T follicular helper cell (primary cell): ENCODE results near the gene HOXA5.

Experiments used
- DNase-seq: peaks from one replicate; pipeline ENCODE4 v3.0.0-alpha.2; 2020; ENCODE audit warnings: low read depth

The HOXA5 gene

GRCh38 chr7:27171637-27172314 lies 28.3 kb upstream of the HOXA5 start:
- DNase-seq: no peak

- DNase-seq: no peak
Observed at GRCh38 chr7:27171325-27171636, 27.8 kb upstream of the HOXA5 start.

GRCh38 chr7:27170426-27171324 lies 27.2 kb upstream of the HOXA5 start:
- DNase-seq: no peak

- DNase-seq: no peak
Observed at GRCh38 chr7:27169658-27170425, 26.4 kb upstream of the HOXA5 start.

GRCh38 chr7:27168265-27168947 lies 24.9 kb upstream of the HOXA5 start:
- no peak for DNase-seq

GRCh38 chr7:27167916-27168264 lies 24.4 kb upstream of the HOXA5 start:
- no peak for DNase-seq

- no peak for DNase-seq
Observed at GRCh38 chr7:27166531-27167505, 23.3 kb upstream of the HOXA5 start.

- DNase-seq: no peak
Observed at GRCh38 chr7:27165996-27166530, 22.6 kb upstream of the HOXA5 start.

GRCh38 chr7:27165089-27165995 lies 21.9 kb upstream of the HOXA5 start, which contains the start of gene HOXA9:
Gene HOXA9 (minus strand): TSS chr7:27165537. CDS start chr7:27165457, 80 bp downstream.
- no peak for DNase-seq

GRCh38 chr7:27164367-27165088 lies 21.0 kb upstream of the HOXA5 start:
- DNase-seq: no peak

GRCh38 chr7:27164045-27164366 lies 20.5 kb upstream of the HOXA5 start:
- DNase-seq: no peak

GRCh38 chr7:27163288-27164044 lies 20.0 kb upstream of the HOXA5 start:
- no peak for DNase-seq

- DNase-seq: no peak
Observed at GRCh38 chr7:27162561-27163287, 19.2 kb upstream of the HOXA5 start.

GRCh38 chr7:27161721-27162560 lies 18.5 kb upstream of the HOXA5 start:
- no peak for DNase-seq

GRCh38 chr7:27161214-27161720 lies 17.8 kb upstream of the HOXA5 start:
- DNase-seq: no peak

GRCh38 chr7:27160546-27161213 lies 17.2 kb upstream of the HOXA5 start:
- peak; percentile 69 for DNase-seq
